K562 (cell line): Measurements from ENCODE around the gene ANKRD61. TPM values are rescaled to one million over a fixed set of nuclear protein-coding genes. Genes with fewer than 3 reads are reported as not detected.

ENCODE experiments used
- ARID2 ChIP-seq: fragments of 450-650 bp; IDR thresholded peaks from 2 replicates; pipeline ENCODE4 v1.6.1; 2017; ENCODE audit warnings: antibody characterized with exemption, mild to moderate bottlenecking
- GMEB1 ChIP-seq: fragments of 250-450 bp; sonication (Bioruptor Pico); IDR thresholded peaks from 2 replicates; pipeline ENCODE4 v1.4.0; 2020; ENCODE audit warnings: mild to moderate bottlenecking
- HMGN3 ChIP-seq: IDR thresholded peaks from 2 replicates; pipeline ENCODE4 v1.6.1; 2011; ENCODE audit warnings: borderline replicate concordance, low read depth, mild to moderate bottlenecking, mixed read lengths, low read length; ENCODE audit not compliant: insufficient read length; ENCODE audit errors: extremely low read depth
- HNRNPK ChIP-seq: fragments of 200-400 bp; formaldehyde crosslinking; IDR thresholded peaks from one replicate; pipeline ENCODE4 v1.6.1; 2018; ENCODE audit warnings: mild to moderate bottlenecking, low read depth, low read length; ENCODE audit not compliant: poor library complexity, severe bottlenecking
- JUND ChIP-seq, 2 experiments: IDR thresholded peaks; 2 replicates in 1 of 2; 3 replicates in 1 of 2; pipeline ENCODE4 v1.6.1; 2011; ENCODE audit warnings: borderline replicate concordance in 2 of 2, low read depth in 2 of 2, low read length in 2 of 2, improper control_type of control experiment in 1 of 2, missing biosample characterization in 1 of 2, missing genetic modification characterization in 1 of 2, missing genetic modification reagents in 1 of 2
- MECOM ChIP-seq: fragments of 250-450 bp; sonication (Bioruptor Pico); IDR thresholded peaks from 2 replicates; pipeline ENCODE4 v1.8.0; 2022; ENCODE audit warnings: inconsistent platforms
- MIER1 ChIP-seq: fragments of 450-650 bp; IDR thresholded peaks from 2 replicates; pipeline ENCODE4 v1.6.1; 2016; ENCODE audit warnings: antibody characterized with exemption, mild to moderate bottlenecking, low read depth
- PTTG1 ChIP-seq: fragments of 450-650 bp; IDR thresholded peaks from 2 replicates; pipeline ENCODE4 v1.6.1; 2016; ENCODE audit warnings: low read depth, mild to moderate bottlenecking, missing genetic modification characterization, missing compliant biosample characterization
- SMARCE1 ChIP-seq: fragments of 450-650 bp; IDR thresholded peaks from 2 replicates; pipeline ENCODE4 v1.7.1; 2016; ENCODE audit warnings: mild to moderate bottlenecking
- VEZF1 ChIP-seq: fragments of 200-800 bp; sonication (Bioruptor generic); IDR thresholded peaks from 2 replicates; pipeline ENCODE4 v1.6.1; 2017; ENCODE audit warnings: missing genetic modification characterization, missing compliant biosample characterization
- ZNF609 ChIP-seq: sonication (generic); formaldehyde crosslinking; IDR thresholded peaks from 2 replicates; pipeline ENCODE4 v1.8.1; 2023; ENCODE audit warnings: missing genetic modification reagents, mild to moderate bottlenecking, borderline replicate concordance
- ZNF639 ChIP-seq, 2 experiments: fragments of 200-800 bp in 1 of 2; sonication (Bioruptor generic) in 1 of 2; sonication (generic) in 1 of 2; formaldehyde crosslinking in 1 of 2; IDR thresholded peaks in 1 of 2; conservative IDR thresholded peaks in 1 of 2; 2 replicates each; pipeline versions ENCODE4 v1.5.0 to v1.6.1; 2016 to 2020; ENCODE audit warnings: missing compliant biosample characterization in 1 of 2, missing genetic modification characterization in 1 of 2, missing genetic modification reagents in 1 of 2
- ZNF717 ChIP-seq: fragments of 250-450 bp; sonication (Bioruptor Pico); IDR thresholded peaks from 2 replicates; pipeline ENCODE4 v1.5.0; 2021
- ZNF766 ChIP-seq: fragments of 200-800 bp; sonication (Bioruptor generic); conservative IDR thresholded peaks from 2 replicates; pipeline ENCODE4 v1.6.1; 2016; ENCODE audit warnings: missing genetic modification characterization, missing compliant biosample characterization
- polyA plus RNA-seq, 8 experiments: library from polyadenylated mRNA; depleted of rRNA in 4 of 8; stranded (reverse) in 5 of 8; unstranded in 3 of 8; fragments of >200 nt; fragmentation: Nextera tagmentation in 2 of 8; fragmentation: Illumina TruSeq in 1 of 8; extraction: Ambion mirVana in 2 of 8; extraction: Trizol in 1 of 8; gene quantifications; 2 replicates each; pipeline versions ENCODE4 v1.2.1 to v1.2.3, GENCODE V29; 2011 to 2014; ENCODE audit warnings: inconsistent platforms in 1 of 8, missing spikeins in 1 of 8
- total RNA-seq, 7 experiments: library from RNA; depleted of rRNA in 6 of 7; stranded (reverse); fragments of >200 nt in 6 of 7; fragmentation: Illumina TruSeq in 2 of 7; extraction: Trizol in 2 of 7; gene quantifications; 2 replicates each; pipeline versions ENCODE4 v1.2.1 to v1.2.3, GENCODE V29; 2011 to 2021; ENCODE audit warnings: low replicate concordance in 1 of 7
- TF ChIP-seq, protein P1 (sequence below): fragments of 450-650 bp; formaldehyde crosslinking; IDR thresholded peaks from 2 replicates; pipeline ENCODE4 v1.4.0; 2022; ENCODE audit warnings: mild to moderate bottlenecking, moderate library complexity

The ANKRD61 gene
- total and polyA plus RNA-seq, 9 of the 15 experiments (the other 6 are each of a cell fraction or from before 2014, with no cell fraction given), result 0.08 to 0.11 (median 0.09) TPM; not detected in 5

DNA sequence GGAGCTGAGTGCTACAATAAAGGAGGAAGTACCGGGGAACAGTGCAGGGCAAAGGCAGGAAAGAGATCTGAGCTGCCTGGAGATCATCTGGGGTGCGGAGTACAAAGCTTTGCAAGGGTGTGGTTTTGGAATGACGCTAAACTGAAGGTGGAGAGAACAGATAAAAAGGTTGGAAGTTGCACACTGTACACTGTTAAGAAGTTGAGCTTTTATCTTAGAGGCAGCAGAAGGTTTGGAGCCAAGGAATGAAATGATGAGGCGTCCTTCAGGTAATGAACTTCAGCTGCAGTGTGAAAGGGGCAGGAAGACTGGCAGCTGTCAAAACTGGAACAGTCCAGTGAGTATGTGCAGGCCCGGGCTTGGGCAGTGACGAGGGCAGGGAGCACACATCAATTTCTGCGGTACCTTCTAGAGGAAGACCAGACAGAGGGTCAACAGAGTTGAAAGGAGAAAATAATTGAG, 7.2 kb upstream of the ANKRD61 start (continued):
- TF ChIP-seq ZNF639 (CRISPR knock-in tag; conservative IDR thresholded peaks at IDR 0.05 in 1 of 2, IDR thresholded peaks at IDR 0.05 in 1 of 2) (peak in 1 of 2 experiments; percentile 91; a peak in 2 of 4 replicates), HMGN3 (peak; percentile 73), SMARCE1 (peak; percentile 99), PTTG1 (tag) (no peak), JUND (IDR thresholded peaks at IDR 0.05; ENCODE audit: borderline replicate concordance, low read depth, low read length) (peak; percentile 85), JUND (tag; IDR thresholded peaks at IDR 0.05; ENCODE audit: borderline replicate concordance, low read depth, low read length) (peak; percentile 75; the same call in 1 of the 3 replicates), ARID2 (no peak), MECOM (peak; percentile 52; the same call in 1 of the 2 replicates), HNRNPK (no peak), MIER1 (0 out of 2 replicates have a peak, but pooled peaks have one; percentile 48), VEZF1 (peak; percentile 63), ZNF717 (CRISPR knock-in tag) (no peak), ZNF609 (peak; percentile 69; the same call in 1 of the 2 replicates), ZNF766 (CRISPR knock-in tag) (peak; percentile 95), GMEB1 (peak; percentile 37; the same call in 1 of the 2 replicates)
- TF ChIP-seq, protein P1, sequence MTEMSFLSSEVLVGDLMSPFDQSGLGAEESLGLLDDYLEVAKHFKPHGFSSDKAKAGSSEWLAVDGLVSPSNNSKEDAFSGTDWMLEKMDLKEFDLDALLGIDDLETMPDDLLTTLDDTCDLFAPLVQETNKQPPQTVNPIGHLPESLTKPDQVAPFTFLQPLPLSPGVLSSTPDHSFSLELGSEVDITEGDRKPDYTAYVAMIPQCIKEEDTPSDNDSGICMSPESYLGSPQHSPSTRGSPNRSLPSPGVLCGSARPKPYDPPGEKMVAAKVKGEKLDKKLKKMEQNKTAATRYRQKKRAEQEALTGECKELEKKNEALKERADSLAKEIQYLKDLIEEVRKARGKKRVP (CRISPR knock-in tag), result peak; percentile 73
